ENCODE results near the gene STX5. TPM values are rescaled to one million over a fixed set of nuclear protein-coding genes. Genes with fewer than 3 reads are reported as not detected.

Gene STX5
- total RNA-seq, 2 donors from 2014 or later = 32.8 to 34.0 TPM

Small RNA genes within 50 kb of the gene (microRNA-seq; reads per million reads assigned to microRNA genes)
- gene MIR6514 (ENCODE audit: borderline microRNAs expressed in 2 of 2) (0.26 to 1.6 reads per million in 2 donors), gene MIR6748 (ENCODE audit: borderline microRNAs expressed in 2 of 2) (0 reads per million in 2 donors)

Other genes starting within 250 kb of the STX5 start
- gene TUT1, start 240.5 kb downstream of the STX5 start, total RNA-seq = 10 to 100 TPM; 10.7 to 14.1 TPM
- gene MTA2, start 230.2 kb downstream of the STX5 start, total RNA-seq = 10 to 100 TPM; 56.5 to 67.2 TPM
- 10 to 100 TPM; 58.7 to 63.8 TPM for gene EML3, start 219.3 kb downstream of the STX5 start, total RNA-seq
- gene ROM1, start 218.8 kb downstream of the STX5 start, total RNA-seq = 1 to 10 TPM; 7.1 to 9.7 TPM
- gene B3GAT3, start 210.1 kb downstream of the STX5 start, total RNA-seq = 10 to 100 TPM; 23.7 to 26.6 TPM
- 100 to 1,000 TPM; 206 to 240 TPM for gene GANAB, start 185.4 kb downstream of the STX5 start, total RNA-seq
- 10 to 100 TPM; 10.6 to 10.9 TPM for gene INTS5, start 178.7 kb downstream of the STX5 start, total RNA-seq
- gene C11orf98, start 166.8 kb downstream of the STX5 start, total RNA-seq = 10 to 100 TPM; 27.4 to 35.9 TPM
- 10 to 100 TPM in 1 of 2 donors, 1 to 10 TPM in 1; 8.5 to 10.5 TPM for gene CSKMT, start 166.7 kb downstream of the STX5 start, total RNA-seq
- 1 to 10 TPM; 3.6 to 3.7 TPM for gene UQCC3, start 160.4 kb downstream of the STX5 start, total RNA-seq
- gene LBHD1, start 159.8 kb downstream of the STX5 start, total RNA-seq = 1 to 10 TPM; 3.7 to 5.1 TPM
- 10 to 100 TPM; 74.8 to 76.1 TPM for gene UBXN1, start 153.0 kb downstream of the STX5 start, total RNA-seq
- 10 to 100 TPM; 13.9 to 14.8 TPM for gene LRRN4CL, start 142.5 kb downstream of the STX5 start, total RNA-seq
- 10 to 100 TPM; 30.6 to 54.8 TPM for gene BSCL2, start 124.6 kb downstream of the STX5 start, total RNA-seq
- gene GNG3, start 124.4 kb downstream of the STX5 start, total RNA-seq = not detected
- gene HNRNPUL2, start 104.6 kb downstream of the STX5 start, total RNA-seq = 10 to 100 TPM; 45.5 to 45.9 TPM
- 10 to 100 TPM; 19.0 to 20.6 TPM for gene TTC9C, start 103.6 kb downstream of the STX5 start, total RNA-seq
- gene ZBTB3, start 77.9 kb downstream of the STX5 start, total RNA-seq = 10 to 100 TPM in 1 of 2 donors, 1 to 10 TPM in 1; 6.2 to 12.3 TPM
- 10 to 100 TPM; 39.7 to 50.9 TPM for gene POLR2G, start 70.5 kb downstream of the STX5 start, total RNA-seq
- 10 to 100 TPM; 11.3 to 12.9 TPM for gene TAF6L, start 60.7 kb downstream of the STX5 start, total RNA-seq
- gene TMEM179B, start 44.6 kb downstream of the STX5 start, total RNA-seq = 10 to 100 TPM; 23.7 to 33.0 TPM
- gene TMEM223, start 40.0 kb downstream of the STX5 start, total RNA-seq = 1 to 10 TPM; 8.9 to 10.0 TPM
- gene NXF1, start 26.6 kb downstream of the STX5 start, total RNA-seq = 10 to 100 TPM; 53.0 to 58.1 TPM
- not detected for gene TEX54, start 790 bp upstream of the STX5 start, total RNA-seq
- gene WDR74, start 7.5 kb upstream of the STX5 start, total RNA-seq = 10 to 100 TPM; 38.5 to 45.6 TPM
- gene SLC3A2, start 48.8 kb upstream of the STX5 start, total RNA-seq = 100 to 1,000 TPM in 1 of 2 donors, 10 to 100 TPM in 1; 89.4 to 114 TPM
- not detected for gene CHRM1, start 89.3 kb upstream of the STX5 start, total RNA-seq
- not detected for gene SLC22A6, start 152.9 kb upstream of the STX5 start, total RNA-seq
- not detected for gene SLC22A8, start 183.8 kb upstream of the STX5 start, total RNA-seq